Right lobe of liver (tissue), 6 donors: ENCODE data around the gene SLC9A2. TPM values are rescaled to one million over a fixed set of nuclear protein-coding genes. Genes with fewer than 3 reads are reported as not detected.

Source experiments
- ATAC-seq, 4 donors: fragments of 200-7000 bp; cut with Tn5 transposase; one replicate each; pipeline ENCODE4 v1.9.1; 2020; ENCODE audit warnings: mild to moderate bottlenecking in 4 of 4, moderate library complexity in 4 of 4
- DNase-seq, 3 donors: peaks; one replicate each; pipeline ENCODE4 v3.0.0-alpha.2; 2020
- H3K27ac ChIP-seq, 3 donors: fragments of 200-600 bp; one replicate each; pipeline ENCODE4 v1.8.0; 2022
- H3K27me3 ChIP-seq, 2 donors: fragments of 200-600 bp; one replicate each; pipeline ENCODE4 v1.8.0; 2022
- H3K36me3 ChIP-seq, 4 donors: fragments of 200-600 bp; sonication (generic) in 1 of 4; one replicate each; pipeline versions ENCODE4 v1.5.1 to v1.8.0; 2017 to 2022; ENCODE audit warnings: control low read depth in 1 of 4
- H3K4me1 ChIP-seq, 4 donors: fragments of 200-600 bp; sonication (generic) in 1 of 4; one replicate each; pipeline versions ENCODE4 v1.5.1 to v1.8.0; 2017 to 2022; ENCODE audit warnings: control low read depth in 1 of 4
- H3K4me3 ChIP-seq, 3 donors: fragments of 200-600 bp; one replicate each; pipeline ENCODE4 v1.8.0; 2022
- H3K9me3 ChIP-seq, 4 donors: fragments of 200-600 bp; sonication (generic) in 1 of 4; one replicate each; pipeline versions ENCODE4 v1.5.1 to v1.8.0; 2017 to 2022; ENCODE audit warnings: control low read depth in 1 of 4
- CTCF ChIP-seq, 4 donors: fragments of 200-600 bp in 3 of 4; fragments of 450-650 bp in 1 of 4; IDR thresholded peaks; one replicate each; pipeline versions ENCODE4 v1.5.1 to v1.8.0; 2016 to 2022; ENCODE audit warnings: antibody characterized with exemption in 4 of 4, mild to moderate bottlenecking in 2 of 4
- POLR2A ChIP-seq: fragments of 450-650 bp; IDR thresholded peaks from one replicate; pipeline ENCODE4 v1.6.1; 2017; ENCODE audit warnings: antibody characterized with exemption, mild to moderate bottlenecking
- WGBS: methylation state at CpG from one replicate; pipeline ENCODE4 v1.1.6; 2018; ENCODE audit warnings: low coverage, low lambda C conversion rate; ENCODE audit not compliant: insufficient coverage; ENCODE audit errors: missing lambda C conversion rate; 5-methylcytosine and 5-hydroxymethylcytosine counted together
- intact Hi-C, 2 donors: fragments of 100-400 bp; cut with DNase I; formaldehyde crosslinking; loops; one replicate each; pipeline versions ENCODE4 v1.11.2 to v1.14.1; 2022
- total RNA-seq, 6 experiments: library from RNA; depleted of rRNA in 2 of 6; stranded (reverse); fragments of >200 nt in 2 of 6; fragmentation: NEBNext Ultra II Directional in 3 of 6; extraction: Animal tissue kit (Norgen Biotek cat#: 25700) in 3 of 6; gene quantifications; one replicate each; pipeline versions ENCODE4 v1.1.0 to v1.2.4, GENCODE V29; 2016 to 2023
- donor health status: DM: no; HTN: yes; CAD: no.
- donor health status: DM: no; HTN: no; CAD: no.
- donor health status: DM: no; HTN: no; CAD: no.
- donor health status: DM: no; HTN: yes; CAD: no.
- donor health status: DM: no; HTN: yes; CAD: no.

SLC9A2 gene
- total RNA-seq, 6 experiments from 2014 or later: 0.06 TPM; not detected in 5

- ATAC-seq (no peak), DNase-seq (no peak)
- no peak for TF ChIP-seq POLR2A
- no peak for TF ChIP-seq CTCF (IDR thresholded peaks at IDR 0.05)
- Histone ChIP-seq H3K9me3 (no peaks in the 10 kb centered on the region), H3K36me3 (no peaks in the 10 kb centered on the region), H3K27me3 (no peaks in the 10 kb centered on the region), H3K4me1 (no peaks in the 10 kb centered on the region), H3K27ac (no peak overlapping the region), H3K4me3 (no peak overlapping the region)
- intact Hi-C loops: no loop called here
- WGBS: 79% methylated on average over 15 of the region's 20 CpGs
Observed at GRCh38 chr2:102707796-102708695, 88.7 kb downstream of the SLC9A2 start.

- TF ChIP-seq POLR2A: no peak
- no peak for TF ChIP-seq CTCF (IDR thresholded peaks at IDR 0.05)
- no peak for DNase-seq
- Histone ChIP-seq H3K9me3 (no peaks in the 10 kb centered on the region), H3K27ac (no peak overlapping the region), H3K4me1 (no peaks in the 10 kb centered on the region), H3K36me3 (no peaks in the 10 kb centered on the region), H3K4me3 (no peak overlapping the region), H3K27me3 (no peaks in the 10 kb centered on the region)
- 71% methylated on average over 7 of the region's 8 CpGs for WGBS
- intact Hi-C loops: no loop called here
- ATAC-seq: no peak
Observed at GRCh38 chr2:102708847-102709559, 89.7 kb downstream of the SLC9A2 start.

GRCh38 chr2:102717308-102718018 lies 98.1 kb downstream of the SLC9A2 start:
- DNase-seq: no peak
- WGBS: 79% methylated on average over 2 of the region's 5 CpGs
- no peaks in the 10 kb centered on the region for H3K9me3 ChIP-seq
- no peak overlapping the region for H3K27ac ChIP-seq
- H3K27me3 ChIP-seq: no peaks in the 10 kb centered on the region
- intact Hi-C loops: no loop called here
- ATAC-seq: no peak
- peaks cover 0 to 43% (median 6%) of the 10 kb centered on the region in 4 donors for H3K36me3 ChIP-seq
- TF ChIP-seq CTCF (IDR thresholded peaks at IDR 0.05): no peak
- no peak for TF ChIP-seq POLR2A
- H3K4me3 ChIP-seq: no peak overlapping the region
- H3K4me1 ChIP-seq: no peaks in the 10 kb centered on the region

DNA sequence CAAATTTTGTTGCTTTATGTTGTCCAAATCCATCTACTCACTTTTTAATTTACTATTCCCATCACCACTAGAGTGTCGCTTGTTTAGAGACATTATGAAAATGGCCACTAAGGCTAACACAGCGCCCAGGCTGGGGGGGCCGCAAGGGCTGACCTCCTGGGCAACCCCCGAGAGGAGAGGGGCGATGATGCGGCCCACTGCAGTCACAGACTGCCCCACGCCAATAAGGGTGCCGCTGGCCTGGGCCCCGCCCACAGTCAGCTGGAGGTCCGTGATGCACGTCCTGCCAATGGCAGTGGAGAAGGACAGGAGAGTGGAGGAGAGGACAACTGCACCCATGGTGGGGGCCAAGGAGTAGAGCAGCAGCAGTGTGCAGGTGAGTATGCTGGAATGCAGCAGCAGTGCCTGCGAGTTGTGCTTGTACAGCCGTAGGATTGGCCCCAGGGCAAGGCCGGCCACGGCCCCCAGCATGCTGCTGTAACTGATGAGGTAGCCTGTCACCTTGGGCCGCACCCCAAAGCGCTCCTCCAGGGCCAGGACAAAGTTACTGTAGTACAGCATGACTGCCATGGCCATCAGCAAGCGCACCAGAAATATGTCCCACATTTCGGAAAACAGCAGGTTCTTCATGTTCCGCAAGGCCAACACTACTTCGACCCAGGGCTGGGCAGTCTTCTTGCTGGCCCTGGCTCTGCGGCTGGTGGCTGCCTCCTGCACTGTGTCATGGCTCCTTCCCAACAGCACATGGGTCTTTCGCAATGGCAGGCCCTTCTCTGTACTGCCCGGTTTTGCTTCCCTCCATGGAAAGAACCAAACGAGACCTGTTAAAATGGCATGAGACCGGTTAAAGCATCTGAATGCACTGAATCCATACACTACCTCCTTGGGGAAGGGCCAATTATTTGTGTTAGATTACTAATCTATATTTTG lies 99.3 kb downstream of the SLC9A2 start:
- H3K36me3 ChIP-seq: peaks cover 0 to 54% (median 7%) of the 10 kb centered on the region in 4 donors
- 83% methylated on average over 11 of the region's 26 CpGs for WGBS

More for the DNA sequence above, 99.3 kb downstream of the SLC9A2 start:
- H3K4me3 ChIP-seq: no peak overlapping the region
- TF ChIP-seq CTCF (IDR thresholded peaks at IDR 0.05) (no peak), POLR2A (no peak)
- no peaks in the 10 kb centered on the region for H3K4me1 ChIP-seq
- DNase-seq: no peak
- no peaks in the 10 kb centered on the region for H3K27me3 ChIP-seq
- H3K27ac ChIP-seq: no peak overlapping the region
- intact Hi-C loops: no loop called here
- peak; percentile 27 to 43 (median 28) for ATAC-seq
- H3K9me3 ChIP-seq: no peaks in the 10 kb centered on the region
